ENCODE data around the gene DPP6. TPM values are rescaled to one million over a fixed set of nuclear protein-coding genes. Genes with fewer than 3 reads are reported as not detected.

DPP6 gene
- total and polyA plus RNA-seq, 2 of the 8 experiments (the other 6 are each of a cell fraction or from before 2014, with no cell fraction given), result 4.7 to 6.8 TPM

GRCh38 chr7:154425271-154425670, 373.1 kb downstream of the DPP6 start:
- Histone ChIP-seq H4K91ac (replicated peaks; ENCODE audit: insufficient read length, low read length) (no peak overlapping the region), H4K20me1 (replicated peaks in 1 of 2; ENCODE audit: control insufficient read depth in 1 of 2, insufficient read depth in 2 of 2, low read length in 2 of 2) (no peaks in the 10 kb centered on the region), H3K9ac (replicated peaks in 1 of 4; ENCODE audit: extremely low read depth in 1 of 4, low read depth in 3 of 4, low read length in 3 of 4) (no peak overlapping the region), H4K8ac (ENCODE audit: extremely low read depth, insufficient read depth, low read length) (no peak overlapping the region), H3K27me3 (replicated peaks in 1 of 4; ENCODE audit: control insufficient read depth in 3 of 4, extremely low read depth in 1 of 4, insufficient read depth in 3 of 4, low read length in 3 of 4) (no peaks in the 10 kb centered on the region), H2BK15ac (ENCODE audit: low read length) (no peak overlapping the region), H2BK20ac (ENCODE audit: low read length) (no peak overlapping the region), H2BK5ac (ENCODE audit: low read depth, low read length) (no peak overlapping the region), H2BK12ac (ENCODE audit: low read depth, low read length) (no peak overlapping the region), H3K56ac (replicated peaks; ENCODE audit: insufficient read length, low read depth, low read length) (no peak overlapping the region), H3K4ac (replicated peaks; ENCODE audit: insufficient read length, low read depth, low read length) (no peak overlapping the region), H3K4me3 (ENCODE audit: extremely low read depth in 1 of 4, insufficient read depth in 2 of 4, low read depth in 3 of 4, low read length in 4 of 4) (no peak overlapping the region), H4K5ac (ENCODE audit: insufficient read length, low read depth, low read length) (no peak overlapping the region), H3K79me1 (ENCODE audit: low read depth, low read length) (no peaks in the 10 kb centered on the region), H3K27ac (ENCODE audit: low read depth, low read length) (no peak overlapping the region), H3K4me2 (ENCODE audit: insufficient read depth in 1 of 2, low read depth in 2 of 2, low read length in 2 of 2) (no peak overlapping the region), H3K23me2 (ENCODE audit: low read depth, low read length) (peaks cover 4% of the 10 kb centered on the region; the same call in 1 of the 2 replicates), H3K23ac (ENCODE audit: insufficient read length) (no peak overlapping the region), H2AK5ac (ENCODE audit: low read depth, low read length) (no peak overlapping the region), H3K4me1 (replicated peaks in 1 of 4; ENCODE audit: control insufficient read depth in 3 of 4, insufficient read depth in 4 of 4, low read length in 3 of 4) (peaks cover 0 to 2% (median 0%) of the 10 kb centered on the region in 4 experiments; a peak in 1 of 7 replicates), H3K18ac (ENCODE audit: extremely low read depth, low read length) (no peak overlapping the region), H2BK120ac (replicated peaks; ENCODE audit: low read depth, low read length) (no peak overlapping the region), H2AFZ (ENCODE audit: low read length) (no peak overlapping the region), H3K14ac (ENCODE audit: insufficient read length) (no peak overlapping the region), H3K79me2 (ENCODE audit: control insufficient read depth in 1 of 2, insufficient read depth in 2 of 2, low read length in 2 of 2) (no peaks in the 10 kb centered on the region), H3K9me3 (ENCODE audit: insufficient read depth in 2 of 2, low read depth in 1 of 2, low read length in 1 of 2) (no peaks in the 10 kb centered on the region), H3K36me3 (ENCODE audit: control insufficient read depth in 2 of 4, insufficient read depth in 4 of 4, low read length in 3 of 4) (no peaks in the 10 kb centered on the region)
- ChIA-PET POLR2A (ENCODE audit: partially characterized antibody) (no interaction called here), CTCF (ENCODE audit: partially characterized antibody) (interaction anchor here (0.6 kb wide), 2 partner anchors 316 to 1829 kb away, joined by 3 to 5 read pairs; no protein-coding TSS in a partner anchor)
- FAIRE-seq (no peak), DNase-seq (ENCODE audit: low read depth in 1 of 2, low spot score in 2 of 2) (no peak)
- 97% methylated on average over 2 of the region's 2 CpGs; no CpG with 5 or more reads in 1 of the 2 experiments for WGBS, 2 experiments (ENCODE audit: extremely low coverage in 1 of 2, insufficient coverage in 1 of 2, insufficient read length in 1 of 2, insufficient replicate concordance in 2 of 2, low coverage in 1 of 2, low lambda C conversion rate in 2 of 2, missing lambda C conversion rate in 1 of 2)
- no peak for TF ChIP-seq RNF2 (IDR thresholded peaks at IDR 0.05; ENCODE audit: borderline replicate concordance, low read depth, low read length, missing control alignments, poor library complexity, severe bottlenecking)
- no peak for TF ChIP-seq RXRA (IDR thresholded peaks at IDR 0.05; ENCODE audit: insufficient read depth, low read depth, low read length)
- no peak for TF ChIP-seq SIN3A (conservative IDR thresholded peaks at IDR 0.05 in 1 of 2, IDR thresholded peaks at IDR 0.05 in 1 of 2; ENCODE audit: low read depth in 1 of 2, low read length in 2 of 2)
- no peak for TF ChIP-seq CTCF (IDR thresholded peaks at IDR 0.05; ENCODE audit: control extremely low read depth in 1 of 3, insufficient read depth in 1 of 3, low read depth in 1 of 3, low read length in 3 of 3)
- no peak for TF ChIP-seq GTF2F1 (IDR thresholded peaks at IDR 0.05; ENCODE audit: borderline replicate concordance, low read depth, low read length)
- no peak for TF ChIP-seq CTBP2 (IDR thresholded peaks at IDR 0.05; ENCODE audit: borderline replicate concordance, insufficient read depth, insufficient read length, low read length)
- no peak for TF ChIP-seq POLR2A (IDR thresholded peaks at IDR 0.05; ENCODE audit: control extremely low read depth in 1 of 2, low read depth in 2 of 2, low read length in 2 of 2)
- no peak for TF ChIP-seq HDAC2 (IDR thresholded peaks at IDR 0.05; ENCODE audit: borderline replicate concordance in 1 of 2, low read depth in 2 of 2, low read length in 2 of 2)
- no peak for TF ChIP-seq EP300 (IDR thresholded peaks at IDR 0.05; ENCODE audit: borderline replicate concordance in 1 of 2, low read depth in 2 of 2, low read length in 2 of 2)
- no peak for TF ChIP-seq CHD2 (IDR thresholded peaks at IDR 0.05; ENCODE audit: low read length)
